Upper lobe of left lung (tissue), 6 donors: ENCODE results near the gene PAQR7. TPM values are rescaled to one million over a fixed set of nuclear protein-coding genes. Genes with fewer than 3 reads are reported as not detected.

ENCODE experiments used
- ATAC-seq, 2 donors: fragments of 200-7000 bp; cut with Tn5 transposase; one replicate each; pipeline ENCODE4 v1.9.1; 2022; ENCODE audit warnings: mild to moderate bottlenecking in 2 of 2, moderate library complexity in 2 of 2; ENCODE audit not compliant: low FRiP score in 2 of 2
- DNase-seq, 2 donors: peaks; one replicate each; pipeline ENCODE4 v3.0.0-alpha.2; 2019 to 2020
- H3K27ac ChIP-seq, 4 donors: fragments of 200-600 bp; sonication (generic); one replicate each; pipeline ENCODE4 v1.5.1; 2016 to 2019
- H3K27me3 ChIP-seq, 4 donors: fragments of 200-600 bp; sonication (generic); one replicate each; pipeline ENCODE4 v1.5.1; 2017 to 2019
- H3K36me3 ChIP-seq, 4 donors: fragments of 200-600 bp; sonication (generic); one replicate each; pipeline ENCODE4 v1.5.1; 2016 to 2019
- H3K4me1 ChIP-seq, 4 donors: fragments of 200-600 bp; sonication (generic); one replicate each; pipeline ENCODE4 v1.5.1; 2018 to 2019
- H3K4me3 ChIP-seq, 4 donors: fragments of 200-600 bp; sonication (generic); one replicate each; pipeline ENCODE4 v1.5.1; 2017 to 2019; ENCODE audit warnings: mild to moderate bottlenecking in 2 of 4, moderate library complexity in 1 of 4
- H3K9me3 ChIP-seq, 4 donors: fragments of 200-600 bp; sonication (generic); one replicate each; pipeline ENCODE4 v1.5.1; 2018 to 2019
- EP300 ChIP-seq, 4 donors: sonication (generic); formaldehyde crosslinking; IDR thresholded peaks; one replicate each; pipeline ENCODE4 v1.5.1; 2017; ENCODE audit warnings: antibody characterized with exemption in 4 of 4, control low read depth in 2 of 4
- POLR2A ChIP-seq, 4 donors: fragments of 450-650 bp; IDR thresholded peaks; one replicate each; pipeline ENCODE4 v1.5.1; 2016 to 2017; ENCODE audit warnings: antibody characterized with exemption in 4 of 4, mild to moderate bottlenecking in 2 of 4
- POLR2AphosphoS5 ChIP-seq, 2 donors: sonication (generic); formaldehyde crosslinking; IDR thresholded peaks; one replicate each; pipeline ENCODE4 v1.5.1; 2017; ENCODE audit warnings: antibody characterized with exemption in 2 of 2
- WGBS, 2 donors: methylation state at CpG; one replicate each; pipeline ENCODE4 v1.1.5; 2017 to 2018; 5-methylcytosine and 5-hydroxymethylcytosine counted together
- total RNA-seq, 6 donors: library from RNA; depleted of rRNA in 4 of 6; stranded (reverse); fragments of >200 nt in 4 of 6; gene quantifications; one replicate each; pipeline versions ENCODE4 v1.1.0 to v1.2.1, GENCODE V29; 2016 to 2021
- TF ChIP-seq, protein P1 (sequence below), 6 experiments: fragments of 450-650 bp in 4 of 6; fragments of 200-600 bp in 2 of 6; sonication (generic) in 2 of 6; IDR thresholded peaks; one replicate each; pipeline ENCODE4 v1.5.1; 2016 to 2019; ENCODE audit warnings: antibody characterized with exemption in 6 of 6
- donor health status: DM: no; HTN: no; CAD: no; lungs with moderate emphysema.
- donor health status: DM: no; HTN: yes; CAD: no; lungs with severe emphysema.

PAQR7 gene
- total RNA-seq, 6 donors from 2014 or later: 1.9 to 9.6 (median 7.0) TPM

DNA sequence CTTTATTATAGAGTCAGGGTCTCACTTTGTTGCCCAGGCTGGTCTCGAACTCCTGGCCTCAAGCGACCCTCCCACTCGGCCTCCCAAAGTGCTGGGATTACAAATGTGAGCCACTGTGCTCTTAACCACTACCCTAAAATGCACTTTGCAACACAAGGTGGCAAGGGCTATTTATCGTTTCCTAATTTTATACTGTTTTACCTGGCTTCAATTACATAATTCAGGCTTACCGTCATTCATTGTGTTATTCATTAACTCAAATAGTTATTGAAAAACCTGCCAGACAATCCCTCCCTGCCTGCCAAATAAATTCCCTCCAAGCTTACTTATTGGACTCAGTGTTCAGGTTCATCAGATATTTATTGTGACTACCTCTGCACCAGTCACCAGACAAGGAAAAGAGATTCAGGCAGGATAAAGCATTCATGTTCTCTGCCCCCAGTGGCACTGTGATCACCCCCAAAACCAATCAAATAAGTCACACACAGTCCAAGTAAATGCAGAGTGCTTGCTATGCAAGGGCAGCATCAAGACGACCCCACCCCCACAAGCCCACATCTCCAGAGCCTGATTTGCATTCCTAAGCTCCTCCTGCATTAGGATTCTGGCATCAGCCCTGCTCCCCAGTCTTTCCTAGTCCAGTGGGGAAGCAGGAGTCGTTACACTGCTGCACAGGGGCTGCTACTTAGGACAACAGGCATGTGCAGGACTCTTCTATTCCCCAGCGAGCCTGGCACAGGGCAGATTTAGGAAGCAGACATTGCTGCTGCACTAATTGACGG is 8.1 kb downstream of the PAQR7 start:
- no peak for DNase-seq
- Histone ChIP-seq H3K27ac (peak overlapping the region in 2 of 4 donors; percentile 24 to 31), H3K4me3 (no peak overlapping the region), H3K9me3 (no peaks in the 10 kb centered on the region), H3K4me1 (peaks cover 16 to 24% (median 17%) of the 10 kb centered on the region in 4 donors), H3K36me3 (peaks cover 0 to 10% (median 2%) of the 10 kb centered on the region in 4 donors), H3K27me3 (no peaks in the 10 kb centered on the region)
- WGBS, 2 donors: 56 to 67% methylated on average over 9 of the region's 9 CpGs
- TF ChIP-seq, protein P1, sequence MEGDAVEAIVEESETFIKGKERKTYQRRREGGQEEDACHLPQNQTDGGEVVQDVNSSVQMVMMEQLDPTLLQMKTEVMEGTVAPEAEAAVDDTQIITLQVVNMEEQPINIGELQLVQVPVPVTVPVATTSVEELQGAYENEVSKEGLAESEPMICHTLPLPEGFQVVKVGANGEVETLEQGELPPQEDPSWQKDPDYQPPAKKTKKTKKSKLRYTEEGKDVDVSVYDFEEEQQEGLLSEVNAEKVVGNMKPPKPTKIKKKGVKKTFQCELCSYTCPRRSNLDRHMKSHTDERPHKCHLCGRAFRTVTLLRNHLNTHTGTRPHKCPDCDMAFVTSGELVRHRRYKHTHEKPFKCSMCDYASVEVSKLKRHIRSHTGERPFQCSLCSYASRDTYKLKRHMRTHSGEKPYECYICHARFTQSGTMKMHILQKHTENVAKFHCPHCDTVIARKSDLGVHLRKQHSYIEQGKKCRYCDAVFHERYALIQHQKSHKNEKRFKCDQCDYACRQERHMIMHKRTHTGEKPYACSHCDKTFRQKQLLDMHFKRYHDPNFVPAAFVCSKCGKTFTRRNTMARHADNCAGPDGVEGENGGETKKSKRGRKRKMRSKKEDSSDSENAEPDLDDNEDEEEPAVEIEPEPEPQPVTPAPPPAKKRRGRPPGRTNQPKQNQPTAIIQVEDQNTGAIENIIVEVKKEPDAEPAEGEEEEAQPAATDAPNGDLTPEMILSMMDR (IDR thresholded peaks at IDR 0.05): no peak
- TF ChIP-seq EP300 (IDR thresholded peaks at IDR 0.05) (no peak), POLR2AphosphoS5 (IDR thresholded peaks at IDR 0.05) (no peak), POLR2A (IDR thresholded peaks at IDR 0.05) (no peak)
- no peak for ATAC-seq

DNA sequence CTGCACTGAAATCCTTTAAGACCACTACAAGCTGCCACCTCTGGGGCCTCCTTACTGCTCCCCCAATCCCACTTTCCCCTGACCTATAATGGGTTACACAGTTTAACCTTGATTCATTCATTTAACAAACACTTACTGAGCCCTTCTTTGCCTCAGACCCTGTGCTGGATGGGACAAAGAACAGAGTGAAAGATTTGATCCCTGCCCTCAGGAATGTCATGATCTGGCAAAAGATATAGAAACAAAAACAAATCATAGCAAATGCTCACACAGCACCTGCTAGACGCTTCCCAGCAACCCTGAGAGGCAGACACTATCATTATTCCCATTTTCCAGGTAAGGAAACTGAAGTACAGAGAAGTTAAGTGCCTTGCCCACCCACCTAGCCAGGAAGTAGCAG is 9.2 kb downstream of the PAQR7 start:
- no peaks in the 10 kb centered on the region for H3K9me3 ChIP-seq
- DNase-seq (no peak), ATAC-seq (no peak)
- TF ChIP-seq EP300 (IDR thresholded peaks at IDR 0.05) (no peak), POLR2A (IDR thresholded peaks at IDR 0.05) (no peak), POLR2AphosphoS5 (IDR thresholded peaks at IDR 0.05) (no peak)
- TF ChIP-seq, protein P1 (IDR thresholded peaks at IDR 0.05): no peak
- 69 to 78% methylated on average over 1 of the region's 1 CpG for WGBS, 2 donors
- peaks cover 0 to 10% (median 2%) of the 10 kb centered on the region in 4 donors for H3K36me3 ChIP-seq
- no peak overlapping the region for H3K4me3 ChIP-seq
- peaks cover 6 to 19% (median 8%) of the 10 kb centered on the region in 4 donors for H3K4me1 ChIP-seq
- no peak overlapping the region for H3K27ac ChIP-seq
- H3K27me3 ChIP-seq: no peaks in the 10 kb centered on the region

DNA sequence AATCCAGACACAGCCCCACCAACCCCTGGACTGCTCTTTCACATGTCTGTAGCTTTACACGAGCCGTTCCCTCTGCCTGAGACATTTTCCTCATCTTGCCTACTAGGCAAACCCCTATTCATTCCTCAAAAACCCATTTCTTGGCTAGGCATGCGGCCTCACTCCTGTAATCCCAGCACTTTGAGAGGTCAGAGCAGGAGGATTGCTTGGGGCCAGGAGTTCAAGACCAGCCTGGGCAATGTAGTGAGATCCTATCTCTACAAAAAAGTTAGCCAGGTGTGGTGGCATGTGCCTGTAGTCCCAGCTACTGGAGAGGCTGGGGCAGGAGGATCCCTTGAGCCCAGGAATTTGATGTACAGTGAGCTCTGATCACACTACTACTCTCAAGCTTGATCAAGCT is 11.1 kb downstream of the PAQR7 start:
- 64 to 78% methylated on average over 3 of the region's 3 CpGs for WGBS, 2 donors
- Histone ChIP-seq H3K9me3 (no peaks in the 10 kb centered on the region), H3K4me3 (no peak overlapping the region), H3K4me1 (peaks cover 13 to 27% (median 18%) of the 10 kb centered on the region in 4 donors), H3K27me3 (no peaks in the 10 kb centered on the region), H3K27ac (no peak overlapping the region), H3K36me3 (peaks cover 0 to 10% (median 2%) of the 10 kb centered on the region in 4 donors)
- ATAC-seq: no peak
- TF ChIP-seq POLR2AphosphoS5 (IDR thresholded peaks at IDR 0.05): no peak
- TF ChIP-seq, protein P1 (IDR thresholded peaks at IDR 0.05): no peak
- no peak for TF ChIP-seq EP300 (IDR thresholded peaks at IDR 0.05)
- no peak for DNase-seq

DNA sequence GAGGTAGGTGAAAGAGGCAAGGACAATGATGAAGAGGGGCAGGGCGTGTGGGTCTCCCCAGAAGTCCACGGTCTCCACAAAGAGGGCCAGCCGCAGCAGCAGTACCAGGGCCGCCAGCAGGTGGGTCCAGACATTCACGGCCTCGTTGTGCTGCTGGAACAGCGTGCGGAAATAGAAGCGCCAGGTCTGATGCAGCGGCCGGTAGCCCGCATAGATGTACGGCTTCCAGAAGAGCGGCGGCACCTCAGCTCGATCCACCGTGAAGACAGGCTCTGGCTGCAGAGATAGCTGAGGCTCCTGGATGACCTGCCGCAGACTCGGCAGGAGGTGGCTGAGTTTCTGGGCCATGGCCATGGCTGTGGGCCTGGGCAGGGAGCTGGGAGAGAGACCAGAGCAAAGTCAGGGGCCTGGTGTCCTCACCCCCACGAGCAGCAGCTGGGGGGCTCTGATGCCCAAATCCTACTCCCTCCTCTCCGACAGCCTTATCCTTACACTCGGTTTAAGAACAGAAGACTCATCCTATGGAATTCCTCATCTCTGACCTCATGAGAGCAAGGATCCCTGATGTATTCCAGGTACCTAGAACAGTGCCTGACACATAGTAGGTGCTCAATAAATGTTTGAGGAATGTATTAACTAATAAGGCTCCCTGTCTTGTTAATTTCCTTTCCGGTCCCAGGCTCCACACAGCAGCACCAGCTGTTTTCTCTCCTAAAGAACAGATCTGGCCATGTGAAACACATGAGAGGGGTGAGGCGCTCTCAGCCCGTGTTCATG is 11.8 kb downstream of the PAQR7 start:
- no peak overlapping the region for H3K27ac ChIP-seq
- no peaks in the 10 kb centered on the region for H3K27me3 ChIP-seq
- peaks cover 0 to 10% (median 2%) of the 10 kb centered on the region in 4 donors for H3K36me3 ChIP-seq
- peaks cover 18 to 32% (median 24%) of the 10 kb centered on the region in 4 donors for H3K4me1 ChIP-seq
- DNase-seq: peak in 1 of 2 donors; percentile 52
- 92 to 94% methylated on average over 22 to 24 of the region's 25 CpGs for WGBS, 2 donors
- no peaks in the 10 kb centered on the region for H3K9me3 ChIP-seq
- H3K4me3 ChIP-seq: no peak overlapping the region
- ATAC-seq: no peak
- TF ChIP-seq POLR2A (IDR thresholded peaks at IDR 0.05): no peak
- no peak for TF ChIP-seq POLR2AphosphoS5 (IDR thresholded peaks at IDR 0.05)
- TF ChIP-seq, protein P1 (IDR thresholded peaks at IDR 0.05): no peak
- TF ChIP-seq EP300 (IDR thresholded peaks at IDR 0.05): no peak
